HepG2 (cell line): ENCODE measurements around the gene KDM7A. TPM values are rescaled to one million over a fixed set of nuclear protein-coding genes. Genes with fewer than 3 reads are reported as not detected.

Source experiments
- ATAC-seq: fragments of 200-7000 bp; cut with Tn5 transposase; 3 replicates; pipeline ENCODE4 v1.9.1; 2020; ENCODE audit warnings: mild to moderate bottlenecking, moderate library complexity
- BruUV-seq: library from RNA; stranded (reverse); fragments of 400-500 nt; replicated peaks from 2 replicates; lab custom pipeline; 2021; lab: Mats Ljungman, UMichigan
- CTCF ChIA-PET: fragments of 300-600 bp; formaldehyde crosslinking; extraction: SDS; loops from one replicate; lab custom pipeline; 2021; ENCODE audit warnings: low total read pairs, inconsistent platforms, low intra/inter-chr PET ratio; lab: Yijun Ruan, JAX
- POLR2A ChIA-PET: fragments of 350-600 bp; sonication (Branson Sonifier 250); formaldehyde crosslinking; loops from one replicate; lab custom pipeline; 2020; ENCODE audit warnings: antibody characterized with exemption, inconsistent platforms; lab: Yijun Ruan, JAX
- DNase-seq: peaks from one replicate; pipeline ENCODE4 v3.0.0-alpha.2; 2015; ENCODE audit warnings: low spot score
- FAIRE-seq: peaks from 3 replicates; lab custom pipeline; 2011; peaks lifted over from hg19 to GRCh38; lab: Jason Lieb, UNC
- H2AFZ ChIP-seq: one replicate; pipeline ENCODE4 v1.6.1; 2011; ENCODE audit warnings: low read length, inconsistent platforms
- H3K27ac ChIP-seq: fragments of 300-600 bp; 3 replicates; pipeline ENCODE4 v1.8.0; 2011; ENCODE audit warnings: mixed run types, mild to moderate bottlenecking, mixed read lengths, low read length, inconsistent platforms; ENCODE audit not compliant: insufficient read depth; ENCODE audit errors: extremely low read length
- H3K27me3 ChIP-seq, 2 experiments: fragments of 200-600 bp in 1 of 2; 2 replicates in 1 of 2; 3 replicates in 1 of 2; pipeline versions ENCODE4 v1.6.0 to v1.8.0; 2011; ENCODE audit warnings: low read length in 2 of 2, mild to moderate bottlenecking in 2 of 2, moderate library complexity in 2 of 2, inconsistent platforms in 1 of 2; ENCODE audit not compliant: insufficient read depth in 2 of 2, control insufficient read depth in 1 of 2
- H3K36me3 ChIP-seq, 2 experiments: fragments of 200-600 bp in 1 of 2; replicated peaks in 1 of 2; 2 replicates in 1 of 2; 3 replicates in 1 of 2; pipeline versions ENCODE4 v1.5.1 to v1.8.0; 2011; ENCODE audit warnings: low read length in 2 of 2, inconsistent platforms in 1 of 2; ENCODE audit not compliant: insufficient read depth in 2 of 2, control insufficient read depth in 1 of 2
- H3K4me1 ChIP-seq: 2 replicates; pipeline ENCODE4 v1.5.1; 2012; ENCODE audit warnings: low read length, inconsistent platforms; ENCODE audit not compliant: insufficient read depth
- H3K4me2 ChIP-seq: 2 replicates; pipeline ENCODE4 v1.6.0; 2011; ENCODE audit warnings: low read depth, low read length, inconsistent platforms
- H3K4me3 ChIP-seq, 3 experiments: fragments of 200-600 bp in 1 of 3; sonication (generic), shearing (Covaris generic) in 1 of 3; replicated peaks in 1 of 3; 2 replicates each; pipeline ENCODE4 v1.5.1; 2011 to 2016; ENCODE audit warnings: low read length in 3 of 3, inconsistent platforms in 2 of 3, low read depth in 2 of 3, mild to moderate bottlenecking in 2 of 3, control low read depth in 1 of 3, mixed read lengths in 1 of 3; ENCODE audit not compliant: insufficient read depth in 1 of 3
- H3K79me2 ChIP-seq: one replicate; pipeline ENCODE4 v1.6.1; 2011; ENCODE audit warnings: low read length, inconsistent platforms; ENCODE audit not compliant: insufficient read depth
- H3K9ac ChIP-seq: 2 replicates; pipeline ENCODE4 v1.6.0; 2011; ENCODE audit warnings: mild to moderate bottlenecking, low read depth, low read length, inconsistent platforms; ENCODE audit not compliant: insufficient read depth
- H3K9me3 ChIP-seq: 2 replicates; pipeline ENCODE4 v1.5.1; 2012; ENCODE audit warnings: mild to moderate bottlenecking, low read length
- H4K20me1 ChIP-seq: 2 replicates; pipeline ENCODE4 v1.6.0; 2011; ENCODE audit warnings: inconsistent platforms, mild to moderate bottlenecking, low read length, moderate library complexity; ENCODE audit not compliant: insufficient read depth
- ATF6 ChIP-seq: sonication (generic); formaldehyde crosslinking; conservative IDR thresholded peaks from 2 replicates; pipeline ENCODE4 v1.4.0; 2020; ENCODE audit warnings: missing genetic modification reagents
- KAT7 ChIP-seq: IDR thresholded peaks from 2 replicates; pipeline ENCODE4 v1.6.1; 2018; ENCODE audit warnings: borderline replicate concordance, missing compliant biosample characterization
- SMAD3 ChIP-seq: sonication (generic); formaldehyde crosslinking; IDR thresholded peaks from 2 replicates; pipeline ENCODE4 v1.4.0; 2020; ENCODE audit warnings: missing genetic modification reagents
- THAP11 ChIP-seq: IDR thresholded peaks from 2 replicates; pipeline ENCODE4 v1.6.1; 2016; ENCODE audit warnings: missing biosample characterization, missing genetic modification reagents
- USF2 ChIP-seq, 2 experiments: sonication (generic) in 1 of 2; formaldehyde crosslinking in 1 of 2; IDR thresholded peaks; 2 replicates each; pipeline versions ENCODE4 v1.5.1 to v1.6.1; 2011 to 2020; ENCODE audit warnings: borderline replicate concordance in 1 of 2, low read depth in 1 of 2, low read length in 1 of 2, mild to moderate bottlenecking in 1 of 2, missing genetic modification reagents in 1 of 2, moderate library complexity in 1 of 2
- ZFAT ChIP-seq: sonication (generic); formaldehyde crosslinking; conservative IDR thresholded peaks from 2 replicates; pipeline ENCODE4 v1.8.1; 2023; ENCODE audit warnings: missing genetic modification reagents, inconsistent platforms
- ZNF383 ChIP-seq: sonication (generic); formaldehyde crosslinking; IDR thresholded peaks from 2 replicates; pipeline ENCODE4 v1.4.0; 2020; ENCODE audit warnings: missing genetic modification reagents, mild to moderate bottlenecking, borderline replicate concordance
- ZNF496 ChIP-seq: sonication (generic); formaldehyde crosslinking; IDR thresholded peaks from 2 replicates; pipeline ENCODE4 v1.8.1; 2023; ENCODE audit warnings: mild to moderate bottlenecking, moderate library complexity, missing genetic modification reagents; ENCODE audit not compliant: insufficient replicate concordance
- ZNF558 ChIP-seq: sonication (generic); formaldehyde crosslinking; IDR thresholded peaks from 2 replicates; pipeline ENCODE4 v1.9.0; 2022; ENCODE audit warnings: mild to moderate bottlenecking, missing genetic modification reagents, borderline replicate concordance
- ZNF576 ChIP-seq: sonication (generic); formaldehyde crosslinking; IDR thresholded peaks from 2 replicates; pipeline ENCODE4 v1.4.0; 2020; ENCODE audit warnings: mild to moderate bottlenecking, missing genetic modification reagents
- in situ Hi-C: cut with HindIII; loops from 2 replicates; pipeline ENCODE4 v1.10.0; 2017; ENCODE audit warnings: low pct_unique_long_range_greater_than_20kb; ENCODE audit not compliant: extremely low pct_ligation_motif_present
- intact Hi-C: fragments of 100-400 bp; cut with micrococcal nuclease; formaldehyde crosslinking; loops from one replicate; pipeline ENCODE4 v1.10.0; 2022; ENCODE audit not compliant: unreplicated experiment
- polyA plus RNA-seq, 8 experiments: library from polyadenylated mRNA; depleted of rRNA in 3 of 8; stranded (reverse) in 7 of 8; unstranded in 1 of 8; fragments of >200 nt; fragmentation: Illumina TruSeq in 4 of 8; extraction: Trizol in 4 of 8; gene quantifications; 2 replicates each; pipeline versions ENCODE4 v1.2.1 to v1.2.3, GENCODE V29; 2011 to 2016; ENCODE audit warnings: low read depth in 4 of 8, missing spikeins in 1 of 8, mixed read lengths in 1 of 8; ENCODE audit not compliant: insufficient read depth in 1 of 8
- total RNA-seq, 5 experiments: library from RNA; depleted of rRNA; stranded (reverse); fragments of >200 nt; fragmentation: Illumina TruSeq; extraction: Trizol; gene quantifications; 2 replicates each; pipeline ENCODE4 v1.2.3, GENCODE V29; 2016; ENCODE audit warnings: low read depth in 1 of 5

KDM7A gene
- total and polyA plus RNA-seq, 2 of the 13 experiments (the other 11 are each of a cell fraction or from before 2014, with no cell fraction given) = 10.8 to 16.8 TPM

- TF ChIP-seq ZFAT (CRISPR knock-in tag) (no peak), KAT7 (CRISPR knock-in tag) (no peak), ZNF558 (no peak)
These were observed 32.8 kb downstream of the KDM7A start (continued) for GRCh38 chr7:140143997-140144396.

- FAIRE-seq (no peak), ATAC-seq (no peak)
- no peaks in the 10 kb centered on the region for H3K27me3 ChIP-seq
- H3K9me3 ChIP-seq = no peaks in the 10 kb centered on the region
- H4K20me1 ChIP-seq = peaks cover 88% of the 10 kb centered on the region
- in situ Hi-C loops = no loop called here
- POLR2A ChIA-PET = no interaction called here
- H3K36me3 ChIP-seq = peaks cover 3 to 25% of the 10 kb centered on the region in 2 experiments; a peak in 4 of 5 replicates
- BruUV-seq = no TSS peak
- no peak overlapping the region for H3K4me3 ChIP-seq
- H3K79me2 ChIP-seq = peaks cover 97% of the 10 kb centered on the region
- TF ChIP-seq SMAD3 (CRISPR knock-in tag) = no peak
- TF ChIP-seq ATF6 (CRISPR knock-in tag) = no peak
- TF ChIP-seq THAP11 (CRISPR knock-in tag) = no peak
- TF ChIP-seq ZNF383 = no peak
- TF ChIP-seq USF2 (IDR thresholded peaks at IDR 0.05; ENCODE audit: low read depth, low read length) = no peak
- no peak for TF ChIP-seq USF2 (CRISPR knock-in tag; IDR thresholded peaks at IDR 0.05; ENCODE audit: borderline replicate concordance)
- TF ChIP-seq ZNF496 (CRISPR knock-in tag) = no peak
- no peak for TF ChIP-seq ZNF576 (CRISPR knock-in tag)
- TF ChIP-seq, all 625 proteins: peak for 0
- intact Hi-C loops = no loop called here
- no peak overlapping the region for H3K4me2 ChIP-seq
- DNase-seq = no peak
- H2AFZ ChIP-seq = no peak overlapping the region
- CTCF ChIA-PET = no interaction called here
- peaks cover 8% of the 10 kb centered on the region; the same call in 1 of the 2 replicates for H3K4me1 ChIP-seq
- H3K27ac ChIP-seq = no peak overlapping the region
- H3K9ac ChIP-seq = no peak overlapping the region
These were observed 34.8 kb downstream of the KDM7A start for GRCh38 chr7:140142031-140142430.
